Gastroesophageal sphincter (tissue), 4 donors: ENCODE measurements around the gene EFNA3. TPM values are rescaled to one million over a fixed set of nuclear protein-coding genes. Genes with fewer than 3 reads are reported as not detected.

Experiments
- ATAC-seq: fragments of 150-250 bp; one replicate; pipeline ENCODE4 v1.9.1; 2016; ENCODE audit warnings: mild to moderate bottlenecking, moderate library complexity
- H3K27ac ChIP-seq, 4 donors: fragments of 200-600 bp; sonication (generic) in 3 of 4; 1 replicate in 3 of 4; 2 replicates in 1 of 4; pipeline ENCODE4 v1.5.1; 2016 to 2019
- H3K27me3 ChIP-seq: fragments of 200-600 bp; sonication (generic); one replicate; pipeline ENCODE4 v1.5.1; 2019
- H3K36me3 ChIP-seq, 2 donors: fragments of 200-600 bp; sonication (generic); one replicate each; pipeline ENCODE4 v1.5.1; 2019; ENCODE audit warnings: control low read depth in 1 of 2
- H3K4me1 ChIP-seq, 3 donors: fragments of 200-600 bp; sonication (generic); 1 replicate in 2 of 3; 2 replicates in 1 of 3; pipeline ENCODE4 v1.5.1; 2016 to 2019; ENCODE audit warnings: control low read depth in 2 of 3
- H3K4me3 ChIP-seq, 2 donors: fragments of 200-600 bp; sonication (generic); one replicate each; pipeline ENCODE4 v1.5.1; 2019; ENCODE audit warnings: mild to moderate bottlenecking in 1 of 2, moderate library complexity in 1 of 2
- H3K9me3 ChIP-seq, 3 donors: fragments of 200-600 bp; sonication (generic); one replicate each; pipeline ENCODE4 v1.5.1; 2017 to 2019; ENCODE audit warnings: control low read depth in 2 of 3
- CTCF ChIP-seq, 4 experiments: fragments of 200-600 bp in 2 of 4; fragments of 450-650 bp in 2 of 4; sonication (generic) in 1 of 4; IDR thresholded peaks; one replicate each; pipeline ENCODE4 v1.5.1; 2017 to 2019; ENCODE audit warnings: antibody characterized with exemption in 4 of 4, mild to moderate bottlenecking in 2 of 4, moderate library complexity in 2 of 4
- EP300 ChIP-seq: sonication (generic); formaldehyde crosslinking; IDR thresholded peaks from one replicate; pipeline ENCODE4 v1.6.1; 2017; ENCODE audit warnings: antibody characterized with exemption, mild to moderate bottlenecking
- POLR2A ChIP-seq, 2 donors: fragments of 450-650 bp; IDR thresholded peaks; one replicate each; pipeline ENCODE4 v1.6.1; 2017; ENCODE audit warnings: antibody characterized with exemption in 2 of 2, mild to moderate bottlenecking in 2 of 2, moderate library complexity in 1 of 2
- POLR2AphosphoS5 ChIP-seq: sonication (generic); formaldehyde crosslinking; IDR thresholded peaks from one replicate; pipeline ENCODE4 v1.6.1; 2017; ENCODE audit warnings: antibody characterized with exemption
- WGBS, 2 donors: methylation state at CpG; one replicate each; pipeline ENCODE4 v1.1.5; 2018; ENCODE audit warnings: low coverage in 1 of 2; 5-methylcytosine and 5-hydroxymethylcytosine counted together
- total RNA-seq, 4 donors: library from RNA; depleted of rRNA; stranded (reverse); fragments of >200 nt; gene quantifications; one replicate each; pipeline ENCODE4 v1.1.0, GENCODE V29; 2016

EFNA3 gene
- total RNA-seq, 4 donors from 2014 or later, result 0.27 to 0.77 TPM; not detected in 2

DNA sequence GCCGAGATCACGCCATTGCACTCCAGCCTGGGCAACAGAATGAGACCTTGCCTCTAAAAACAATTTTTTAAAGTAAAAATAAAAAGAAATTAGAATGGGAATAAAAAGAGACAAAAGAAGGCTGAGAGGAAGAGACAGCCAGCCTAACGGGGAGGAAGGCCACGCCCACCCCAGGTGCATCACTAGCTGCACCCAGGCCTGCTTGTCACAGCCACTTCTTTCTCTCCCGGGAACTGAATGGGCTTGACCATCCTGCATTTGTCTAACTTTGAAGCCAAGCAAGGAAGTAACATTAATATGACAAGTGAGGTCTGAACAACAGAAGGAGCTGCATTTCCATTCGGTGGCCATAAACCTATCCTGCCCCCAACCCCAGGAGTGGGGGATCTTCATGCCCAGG lies 28.2 kb downstream of the EFNA3 start:
- no peak overlapping the region for H3K27ac ChIP-seq
- WGBS, 2 donors, result 79 to 80% methylated on average over 3 to 4 of the region's 6 CpGs

DNA sequence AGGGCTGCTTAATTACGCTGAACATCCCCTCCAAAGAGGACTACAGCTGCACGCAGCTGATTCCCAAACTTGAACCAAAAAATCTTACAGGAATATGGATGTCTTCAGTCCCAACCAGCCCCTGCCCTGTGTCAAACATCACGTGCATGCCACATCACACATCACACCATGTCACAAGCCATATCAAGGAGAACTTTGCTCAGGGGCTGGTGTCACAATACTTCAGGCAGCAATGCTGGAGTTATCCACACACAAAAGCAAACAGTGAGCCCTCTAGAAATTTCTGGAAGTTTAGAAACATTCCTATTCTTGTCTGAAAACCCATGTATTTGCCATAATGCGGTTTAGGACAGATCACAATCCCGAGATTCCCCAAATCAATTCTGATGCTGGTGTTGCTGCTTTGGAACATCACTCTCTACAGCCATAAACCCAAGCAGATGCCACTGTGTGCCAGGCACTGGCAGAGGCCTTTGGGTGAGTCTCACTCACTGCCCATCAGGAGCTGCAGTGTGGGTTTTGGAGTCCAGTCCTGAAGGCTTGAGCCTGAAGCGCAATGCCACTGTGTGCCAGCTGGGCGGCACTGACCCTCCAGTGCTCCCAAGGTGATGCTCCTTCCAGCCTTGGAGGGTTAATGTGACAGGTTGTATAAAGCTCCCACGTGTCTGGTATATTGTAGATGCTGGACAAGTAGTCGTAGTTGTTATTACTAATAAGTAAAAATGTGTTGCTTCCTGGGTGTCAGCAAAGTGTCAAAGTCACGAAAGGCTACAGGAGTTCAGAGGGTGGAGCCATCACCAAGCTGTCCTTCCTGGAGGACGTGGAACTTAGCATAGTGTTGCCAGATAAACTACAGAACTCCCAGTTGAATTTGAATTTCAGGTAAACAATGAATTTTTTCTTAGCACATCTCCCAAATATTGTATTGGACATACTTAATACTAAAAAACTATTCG lies 28.9 kb downstream of the EFNA3 start:
- no peaks in the 10 kb centered on the region for H3K27me3 ChIP-seq
- WGBS, 2 donors, result 70 to 71% methylated on average over 5 to 11 of the region's 12 CpGs

More for the DNA sequence above, 28.2 kb downstream of the EFNA3 start:
- H3K4me3 ChIP-seq, result no peak overlapping the region
- H3K9me3 ChIP-seq, result no peaks in the 10 kb centered on the region
- TF ChIP-seq EP300, result no peak
- TF ChIP-seq POLR2AphosphoS5, result no peak
- no peak for TF ChIP-seq POLR2A (IDR thresholded peaks at IDR 0.05)
- TF ChIP-seq CTCF (IDR thresholded peaks at IDR 0.05), result no peak
- H3K36me3 ChIP-seq, result no peaks in the 10 kb centered on the region
- peaks cover 0 to 8% (median 0%) of the 10 kb centered on the region in 3 donors for H3K4me1 ChIP-seq
- no peak for ATAC-seq
- H3K27me3 ChIP-seq, result no peaks in the 10 kb centered on the region

GRCh38 chr1:155108296-155108695 lies 29.7 kb downstream of the EFNA3 start:
- Histone ChIP-seq H3K27ac (no peak overlapping the region), H3K4me3 (no peak overlapping the region), H3K4me1 (peaks cover 0 to 8% (median 0%) of the 10 kb centered on the region in 3 donors), H3K27me3 (no peaks in the 10 kb centered on the region), H3K36me3 (no peaks in the 10 kb centered on the region), H3K9me3 (no peaks in the 10 kb centered on the region)
- ATAC-seq, result no peak
- 74 to 80% methylated on average over 4 to 5 of the region's 5 CpGs for WGBS, 2 donors
- TF ChIP-seq POLR2AphosphoS5 (no peak), POLR2A (IDR thresholded peaks at IDR 0.05) (no peak), CTCF (IDR thresholded peaks at IDR 0.05) (no peak), EP300 (no peak)

More for the DNA sequence above, 28.9 kb downstream of the EFNA3 start:
- Histone ChIP-seq H3K4me3 (no peak overlapping the region), H3K27ac (no peak overlapping the region), H3K36me3 (no peaks in the 10 kb centered on the region), H3K9me3 (no peaks in the 10 kb centered on the region), H3K4me1 (peaks cover 0 to 8% (median 0%) of the 10 kb centered on the region in 3 donors)
- ATAC-seq, result no peak
- TF ChIP-seq EP300 (no peak), POLR2AphosphoS5 (no peak), CTCF (IDR thresholded peaks at IDR 0.05) (no peak), POLR2A (IDR thresholded peaks at IDR 0.05) (no peak)

- ATAC-seq, result no peak
- no peaks in the 10 kb centered on the region for H3K9me3 ChIP-seq
- no peaks in the 10 kb centered on the region for H3K36me3 ChIP-seq
- H3K4me3 ChIP-seq, result no peak overlapping the region
- H3K27me3 ChIP-seq, result no peaks in the 10 kb centered on the region
- H3K27ac ChIP-seq, result no peak overlapping the region
- no peaks in the 10 kb centered on the region for H3K4me1 ChIP-seq
- no peak for TF ChIP-seq CTCF (IDR thresholded peaks at IDR 0.05)
- TF ChIP-seq EP300, result no peak
- TF ChIP-seq POLR2A (IDR thresholded peaks at IDR 0.05), result no peak
- no peak for TF ChIP-seq POLR2AphosphoS5
- 71 to 84% methylated on average over 8 of the region's 8 CpGs for WGBS, 2 donors
Measured at GRCh38 chr1:155110381-155110780, 31.7 kb downstream of the EFNA3 start.

DNA sequence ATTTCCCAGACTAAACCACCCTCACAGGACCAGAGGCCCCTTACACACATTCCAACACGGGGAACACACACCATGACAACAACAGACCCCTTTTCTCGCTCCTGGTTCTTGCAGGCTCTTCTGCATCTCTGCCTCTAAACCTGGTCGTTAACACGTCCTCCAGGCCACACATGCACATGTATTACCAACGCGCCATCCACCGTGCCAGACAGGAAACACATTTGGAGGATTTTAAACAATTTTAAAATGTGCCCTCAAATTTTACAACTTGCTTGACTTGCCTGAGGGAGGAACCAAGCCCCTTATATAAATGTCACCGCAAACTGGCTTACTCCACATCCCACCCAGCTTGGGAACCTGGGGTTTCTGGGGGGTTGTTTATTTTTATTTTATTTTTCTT lies 32.2 kb downstream of the EFNA3 start:
- no peak for TF ChIP-seq EP300
- H3K27me3 ChIP-seq, result no peaks in the 10 kb centered on the region
- no peak overlapping the region for H3K4me3 ChIP-seq
- ATAC-seq, result no peak
- no peaks in the 10 kb centered on the region for H3K9me3 ChIP-seq
- H3K36me3 ChIP-seq, result no peaks in the 10 kb centered on the region
- 70 to 83% methylated on average over 8 of the region's 8 CpGs for WGBS, 2 donors
- no peaks in the 10 kb centered on the region for H3K4me1 ChIP-seq
- no peak overlapping the region for H3K27ac ChIP-seq
